SU-DHL-6 (cell line): ENCODE data around the gene ALDH4A1.

Experiments
- EZH2phosphoT487 ChIP-seq: fragments of 200-600 bp; sonication (generic), shearing (Covaris generic); conservative IDR thresholded peaks from 2 replicates; pipeline ENCODE4 v1.6.1; 2018; ENCODE audit warnings: mild to moderate bottlenecking, antibody characterized with exemption, low read length, moderate library complexity, mixed read lengths
- TF ChIP-seq, protein P1 (sequence below): fragments of 200-600 bp; sonication (generic); IDR thresholded peaks from one replicate; pipeline ENCODE4 v1.5.1; 2017; ENCODE audit warnings: antibody characterized with exemption, mild to moderate bottlenecking, low read length, moderate library complexity; ENCODE audit not compliant: insufficient read depth, poor library complexity, severe bottlenecking

DNA sequence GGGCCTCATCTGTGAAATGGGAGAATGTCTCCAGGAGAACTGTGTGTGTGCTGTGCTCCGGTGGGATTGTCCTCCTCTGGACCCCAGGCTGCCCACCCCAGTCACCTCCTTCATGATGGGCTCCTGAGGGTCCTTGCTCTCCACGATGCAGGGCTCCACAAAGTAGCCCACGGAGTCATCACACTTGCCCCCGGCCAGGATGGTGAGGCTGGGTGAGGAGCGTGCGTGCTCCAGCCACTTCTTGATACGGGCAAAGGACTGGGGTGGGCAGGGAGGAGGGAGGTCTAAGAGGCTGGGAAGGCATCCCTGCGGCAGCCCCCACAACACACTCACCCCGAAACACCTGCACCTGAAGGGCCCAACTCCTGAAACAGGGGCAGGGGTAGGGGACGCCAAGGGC is 26.1 kb downstream of the ALDH4A1 start:
- TF ChIP-seq, protein P1, sequence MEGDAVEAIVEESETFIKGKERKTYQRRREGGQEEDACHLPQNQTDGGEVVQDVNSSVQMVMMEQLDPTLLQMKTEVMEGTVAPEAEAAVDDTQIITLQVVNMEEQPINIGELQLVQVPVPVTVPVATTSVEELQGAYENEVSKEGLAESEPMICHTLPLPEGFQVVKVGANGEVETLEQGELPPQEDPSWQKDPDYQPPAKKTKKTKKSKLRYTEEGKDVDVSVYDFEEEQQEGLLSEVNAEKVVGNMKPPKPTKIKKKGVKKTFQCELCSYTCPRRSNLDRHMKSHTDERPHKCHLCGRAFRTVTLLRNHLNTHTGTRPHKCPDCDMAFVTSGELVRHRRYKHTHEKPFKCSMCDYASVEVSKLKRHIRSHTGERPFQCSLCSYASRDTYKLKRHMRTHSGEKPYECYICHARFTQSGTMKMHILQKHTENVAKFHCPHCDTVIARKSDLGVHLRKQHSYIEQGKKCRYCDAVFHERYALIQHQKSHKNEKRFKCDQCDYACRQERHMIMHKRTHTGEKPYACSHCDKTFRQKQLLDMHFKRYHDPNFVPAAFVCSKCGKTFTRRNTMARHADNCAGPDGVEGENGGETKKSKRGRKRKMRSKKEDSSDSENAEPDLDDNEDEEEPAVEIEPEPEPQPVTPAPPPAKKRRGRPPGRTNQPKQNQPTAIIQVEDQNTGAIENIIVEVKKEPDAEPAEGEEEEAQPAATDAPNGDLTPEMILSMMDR: no peak
- no peak for TF ChIP-seq EZH2phosphoT487
